Activated CD8-positive, alpha-beta memory T cell treated with anti-CD3 and anti-CD28 coated beads, Interleukin-2, amount 50 U/mL, for 24 hours (primary cell): ENCODE results near the gene OLAH.

Experiments
- DNase-seq: peaks from one replicate; pipeline ENCODE4 v3.0.0-alpha.2; 2020; ENCODE audit errors: extremely low read depth

Gene OLAH

DNA sequence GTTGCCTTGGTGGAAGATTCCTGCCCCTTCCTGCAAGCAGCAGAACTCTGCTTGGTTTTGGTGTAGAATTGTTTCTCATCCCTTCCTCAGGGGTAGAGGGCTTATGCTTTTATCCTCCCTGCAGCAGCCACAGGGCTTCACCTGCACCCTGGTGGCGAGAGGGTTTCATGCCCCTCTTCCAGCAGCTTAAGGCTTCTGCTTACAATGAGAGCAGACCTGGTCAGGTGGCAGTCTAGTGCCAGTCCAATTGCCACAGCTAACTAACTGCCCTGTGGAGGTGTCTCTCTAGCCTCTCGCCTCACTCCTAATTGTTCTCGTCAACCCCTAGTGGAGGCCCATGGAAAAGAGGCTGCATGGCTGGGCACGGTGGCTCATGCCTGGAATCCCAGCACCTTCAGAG lies 25.5 kb downstream of the OLAH start:
- DNase-seq, result no peak

DNA sequence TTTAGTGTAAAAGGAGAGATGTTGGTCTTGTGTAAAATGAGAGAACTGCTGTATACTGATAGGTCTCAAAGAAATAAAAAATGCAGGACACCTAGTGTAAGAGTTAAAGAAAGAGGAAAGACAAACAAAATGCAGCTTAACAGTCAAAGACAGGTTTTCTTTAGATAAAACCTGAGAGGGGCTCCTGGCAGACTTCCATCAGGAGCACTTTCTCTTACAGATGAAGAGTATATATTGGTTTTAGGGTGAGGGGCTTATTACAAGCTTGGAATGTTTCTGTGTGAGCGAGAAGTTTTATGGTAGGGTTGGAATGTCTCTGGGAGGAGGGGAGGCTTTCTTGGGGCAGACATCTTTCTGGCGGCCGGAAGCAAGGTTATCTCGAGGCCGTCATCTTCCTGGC lies 28.6 kb downstream of the OLAH start:
- DNase-seq, result no peak

DNA sequence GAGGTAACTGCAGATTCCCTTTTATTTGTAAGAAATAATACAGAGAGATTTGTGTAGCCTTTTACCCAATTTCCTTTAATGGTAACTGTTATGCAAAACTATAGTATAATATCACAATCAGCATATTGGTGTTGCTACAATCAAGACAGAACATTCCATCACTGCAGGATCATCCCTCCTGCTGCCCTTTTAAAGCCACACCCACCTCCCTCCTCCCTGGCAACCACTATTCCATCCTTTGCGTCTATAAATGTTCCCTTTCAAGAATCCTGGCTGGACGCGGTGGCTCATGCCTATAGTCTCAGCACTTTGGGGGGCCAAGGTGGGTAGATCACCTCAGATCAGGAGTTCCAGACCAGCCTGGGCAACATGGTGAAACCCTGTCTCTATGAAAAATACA lies 31.7 kb downstream of the OLAH start:
- DNase-seq, result no peak

DNA sequence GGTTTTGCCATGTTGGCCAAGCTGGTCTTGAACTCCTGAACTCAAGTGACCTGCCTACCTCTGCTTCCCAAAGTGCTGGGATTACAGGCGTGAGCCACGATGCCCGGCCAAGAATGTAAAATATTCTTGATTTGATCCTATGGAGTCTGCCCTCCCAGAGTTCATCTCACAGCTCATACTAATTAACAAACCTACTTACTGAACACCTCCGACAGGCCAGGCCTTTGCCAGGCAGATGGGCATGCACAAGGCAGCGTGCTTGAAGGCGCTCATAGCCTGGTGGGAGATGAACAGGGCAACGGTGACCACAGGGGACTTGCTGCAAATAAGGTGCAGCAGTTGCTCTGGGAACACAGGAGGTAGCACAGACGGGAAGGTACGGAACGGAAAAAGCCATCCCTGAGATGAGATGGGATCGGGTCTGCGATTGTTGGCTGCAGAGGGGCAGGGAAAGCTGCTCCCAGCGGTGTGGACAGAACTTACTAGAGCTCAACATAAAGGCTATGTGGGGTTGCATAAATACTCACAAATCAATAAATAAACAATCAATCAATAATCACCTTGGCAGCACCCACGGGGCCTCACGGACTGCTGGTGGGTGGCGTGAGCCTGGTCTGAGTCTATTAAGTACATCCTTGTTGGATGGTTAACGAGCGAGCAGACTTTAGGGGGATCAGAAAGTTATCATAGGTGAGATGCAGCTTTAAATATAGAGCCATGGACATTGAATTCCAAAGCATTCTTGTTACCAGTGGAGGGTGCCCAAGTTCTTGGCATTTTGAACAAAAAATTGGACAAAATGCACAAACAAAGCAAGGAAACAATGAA lies 40.1 kb downstream of the OLAH start:
- no peak for DNase-seq

- no peak for DNase-seq
Measured at GRCh38 chr10:15084502-15084922, 40.8 kb downstream of the OLAH start.

GRCh38 chr10:15088428-15089261 lies 44.9 kb downstream of the OLAH start, which contains the start of gene ACBD7:
Gene ACBD7 (minus strand): TSS chr10:15088776. CDS start chr10:15088728, 48 bp downstream.
- DNase-seq, result peak; percentile 52

DNA sequence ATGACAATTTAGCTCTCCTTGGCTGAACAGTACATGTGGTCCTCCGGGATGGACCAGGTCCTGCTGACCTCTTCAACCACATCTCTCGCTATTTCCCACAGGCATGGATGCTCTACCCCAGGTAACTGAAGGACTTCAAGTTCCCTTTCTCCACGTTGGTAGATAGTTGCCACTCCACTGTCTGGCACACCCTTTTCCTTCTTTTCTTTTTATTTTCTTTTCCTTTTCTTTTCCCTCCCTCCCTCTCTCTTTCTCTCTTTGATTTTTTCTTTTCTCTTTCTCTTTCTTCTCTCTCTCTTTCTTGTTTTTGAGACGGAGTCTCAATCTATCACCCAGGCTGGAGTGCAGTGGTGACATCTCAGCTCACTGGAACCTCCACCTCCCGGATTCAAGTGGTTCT lies 47.7 kb downstream of the OLAH start:
- DNase-seq, result no peak

GRCh38 chr10:15092855-15093408 lies 49.2 kb downstream of the OLAH start:
- DNase-seq, result no peak

- no peak for DNase-seq
Measured at GRCh38 chr10:15096661-15097010, 52.9 kb downstream of the OLAH start.

DNA sequence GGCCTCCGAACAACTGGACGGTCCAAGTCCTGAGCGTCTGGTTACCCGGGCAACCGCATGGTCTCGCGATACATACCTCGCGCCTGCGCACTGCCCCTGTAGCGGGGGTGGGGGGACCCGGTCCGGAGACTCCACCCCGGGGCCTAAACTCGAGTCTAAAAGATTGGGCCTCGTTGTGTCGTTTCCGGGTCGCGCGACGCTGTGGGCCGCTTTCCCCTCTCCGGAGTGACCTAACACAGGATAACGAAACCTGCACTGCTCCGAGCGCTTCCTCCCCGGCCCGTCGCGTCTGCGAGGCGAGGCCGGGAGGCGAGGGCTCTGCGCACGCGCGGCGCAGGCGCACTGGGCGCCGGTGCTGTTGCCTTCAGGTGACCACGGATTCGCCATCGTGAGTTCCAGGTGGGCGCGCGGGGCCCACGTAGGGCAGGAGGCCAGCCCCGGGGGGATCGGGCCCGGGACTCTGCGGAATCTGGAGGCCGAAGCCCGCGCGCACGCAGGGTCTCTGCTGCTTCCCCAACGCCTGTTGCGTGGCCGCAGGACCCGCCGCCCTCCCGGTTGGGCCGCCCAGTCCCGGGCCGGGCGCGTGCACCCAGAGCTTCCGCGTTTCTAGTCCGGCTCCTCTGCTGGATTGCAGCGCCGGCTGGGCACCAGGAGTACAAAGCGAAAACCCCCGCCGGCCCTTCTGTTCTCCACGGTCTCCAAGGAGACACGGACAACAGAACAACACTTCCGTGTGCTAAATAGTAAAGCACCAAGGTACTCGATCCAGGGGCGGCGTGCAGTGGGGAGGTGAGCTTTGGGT lies 53.5 kb downstream of the OLAH start, which contains the start of gene RPP38:
Gene RPP38 (plus strand): TSS at position 345 of the 802 bp plus-strand sequence. CDS start 5,960 bp downstream, outside the sequence.
- peak; percentile 93 for DNase-seq

DNA sequence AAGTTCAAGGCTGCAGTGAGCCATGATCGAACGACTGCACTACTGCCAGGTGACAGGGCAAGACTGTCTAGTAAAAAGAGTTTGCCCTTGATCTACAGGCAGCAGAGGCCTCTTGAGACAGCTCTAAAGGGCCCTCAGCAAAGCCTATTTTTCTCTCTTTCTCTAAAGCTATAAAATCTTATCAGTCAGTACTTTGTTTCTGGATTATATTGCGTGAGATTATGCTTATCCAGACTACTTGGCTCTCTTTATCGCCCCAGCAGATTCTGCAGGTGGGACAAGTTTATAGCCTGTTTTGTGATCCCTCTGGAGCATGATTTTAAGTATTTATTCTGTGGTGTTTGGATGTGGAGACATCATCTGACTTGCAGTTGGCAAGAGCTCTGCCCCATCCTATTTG lies 56.1 kb downstream of the OLAH start:
- no peak for DNase-seq

DNA sequence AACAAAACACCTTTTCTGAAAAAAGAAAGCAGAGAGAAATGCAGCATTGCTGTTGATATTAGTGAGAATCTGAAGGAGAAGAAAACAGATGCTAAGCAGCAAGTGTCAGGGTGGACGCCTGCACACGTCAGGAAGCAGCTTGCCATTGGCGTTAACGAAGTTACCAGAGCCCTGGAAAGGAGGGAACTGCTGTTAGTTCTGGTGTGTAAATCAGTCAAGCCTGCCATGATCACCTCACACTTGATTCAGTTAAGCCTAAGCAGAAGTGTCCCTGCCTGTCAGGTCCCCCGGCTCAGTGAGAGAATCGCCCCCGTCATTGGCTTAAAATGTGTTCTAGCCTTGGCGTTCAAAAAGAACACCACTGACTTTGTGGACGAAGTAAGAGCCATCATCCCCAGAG lies 59.8 kb downstream of the OLAH start:
- no peak for DNase-seq

DNA sequence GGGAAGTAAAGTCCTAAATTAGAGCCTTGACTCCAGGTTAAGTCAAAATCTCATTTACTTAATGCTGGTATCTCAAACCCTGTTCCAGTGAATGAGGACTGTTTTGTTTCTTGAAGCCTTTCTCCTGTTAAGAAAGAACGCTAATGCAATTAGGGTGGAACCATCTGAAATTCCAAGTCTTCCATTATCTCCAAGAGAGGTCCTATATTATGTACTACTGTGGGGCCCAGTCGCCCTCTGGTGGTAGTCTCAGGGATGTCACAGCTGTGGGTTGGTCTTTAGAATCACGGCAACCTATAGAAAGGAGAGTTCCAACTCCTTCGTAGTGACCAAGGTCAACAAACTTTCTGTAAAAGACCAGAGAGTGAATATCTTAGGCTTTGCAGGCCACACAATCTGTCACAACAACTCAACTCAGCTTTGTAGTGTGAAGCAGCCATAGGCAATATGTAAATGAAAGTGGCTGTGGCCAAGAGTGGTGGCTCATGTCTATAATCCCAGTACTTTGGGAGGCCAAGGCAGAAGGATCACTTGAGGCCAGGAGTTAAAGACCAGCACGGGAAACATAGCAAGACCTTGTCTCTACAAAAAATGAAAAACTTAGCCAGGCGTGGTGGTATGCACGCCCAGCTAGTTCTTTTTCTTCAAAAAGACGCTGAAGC lies 62.7 kb downstream of the OLAH start:
- peak; percentile 27 for DNase-seq

GRCh38 chr10:15112657-15113056 lies 68.9 kb downstream of the OLAH start:
- no peak for DNase-seq

GRCh38 chr10:15113766-15114165 lies 70.0 kb downstream of the OLAH start:
- no peak for DNase-seq

GRCh38 chr10:15116225-15116624 lies 72.5 kb downstream of the OLAH start:
- no peak for DNase-seq

GRCh38 chr10:15118615-15119014 lies 74.9 kb downstream of the OLAH start:
- no peak for DNase-seq

GRCh38 chr10:15120523-15120922 lies 76.8 kb downstream of the OLAH start:
- DNase-seq, result no peak

DNA sequence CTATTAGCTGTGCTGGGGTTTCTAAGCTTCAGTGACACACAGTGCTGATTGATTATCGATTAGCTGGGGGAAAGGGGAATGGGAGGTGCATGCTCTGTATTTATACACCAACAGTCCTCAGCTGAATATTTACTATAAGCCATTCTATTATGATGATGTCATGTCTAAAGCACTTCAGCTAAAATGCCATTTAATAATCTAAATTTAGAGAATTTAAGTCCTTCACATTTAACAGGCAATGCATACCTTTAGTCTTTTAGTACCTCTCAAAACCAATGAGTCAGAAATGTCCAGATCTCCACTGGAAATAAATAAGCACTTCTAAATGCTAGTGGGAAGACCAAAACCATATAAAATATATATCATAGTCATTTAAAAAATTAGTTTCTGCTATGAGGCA lies 78.0 kb downstream of the OLAH start:
- no peak for DNase-seq

DNA sequence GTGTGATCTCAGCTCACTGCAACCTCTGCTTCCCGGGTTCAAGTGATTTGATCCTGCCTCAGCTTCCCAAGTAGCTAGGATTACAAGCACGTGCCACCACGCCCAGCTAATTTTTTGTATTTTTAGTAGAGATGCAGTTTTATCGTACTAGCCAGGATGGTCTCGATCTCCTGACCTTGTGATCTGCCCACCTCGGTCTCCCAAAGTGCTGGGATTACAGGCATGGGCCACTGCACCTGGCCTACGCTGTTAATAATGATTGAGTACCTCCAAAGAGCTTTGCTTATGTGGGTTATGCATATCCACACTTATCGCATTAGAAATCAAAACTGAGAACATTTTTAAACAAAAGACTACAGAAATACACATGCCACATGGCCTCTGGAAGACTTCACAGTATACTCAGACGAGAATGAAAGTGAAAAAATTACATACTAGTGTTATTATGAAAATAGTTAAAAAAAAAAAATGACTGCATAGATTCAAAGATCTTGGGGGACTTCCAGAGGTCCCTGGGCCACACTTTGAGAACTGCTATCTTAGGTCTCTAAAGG lies 78.8 kb downstream of the OLAH start:
- DNase-seq, result no peak
